IMR-90 (cell line): ENCODE results near the gene RAB40C. TPM values are rescaled to one million over a fixed set of nuclear protein-coding genes. Genes with fewer than 3 reads are reported as not detected.

Experiments used
- ATAC-seq: fragments of 200-7000 bp; cut with Tn5 transposase; 2 replicates; pipeline ENCODE4 v1.9.1; 2020; ENCODE audit warnings: low read depth, mild to moderate bottlenecking, moderate library complexity
- BruUV-seq: library from RNA; stranded (reverse); fragments of 400-500 nt; replicated peaks from 2 replicates; lab custom pipeline; 2021; lab: Mats Ljungman, UMichigan
- CTCF ChIA-PET: fragments of 300-600 bp; formaldehyde crosslinking; extraction: SDS; loops from one replicate; lab custom pipeline; 2021; ENCODE audit warnings: antibody characterized with exemption; lab: Yijun Ruan, JAX
- POLR2A ChIA-PET: fragments of 300-600 bp; sonication (Branson Sonifier 250); formaldehyde crosslinking; loops from one replicate; lab custom pipeline; 2022; ENCODE audit warnings: antibody characterized with exemption; ENCODE audit not compliant: unreplicated experiment; lab: Charles Lee
- DNase-seq: peaks from one replicate; pipeline ENCODE4 v3.0.0; 2013
- H2AFZ ChIP-seq: replicated peaks from 2 replicates; pipeline ENCODE3; 2013; ENCODE audit warnings: low read length, mild to moderate bottlenecking; ENCODE audit not compliant: poor library complexity
- H2AK5ac ChIP-seq: 2 replicates; pipeline ENCODE4 v1.6.1; 2013; ENCODE audit warnings: low read depth, low read length, inconsistent platforms
- H2AK9ac ChIP-seq: replicated peaks from 2 replicates; pipeline ENCODE3; 2013; ENCODE audit warnings: mild to moderate bottlenecking, low read depth, low read length, moderate library complexity; ENCODE audit not compliant: poor library complexity
- H2BK120ac ChIP-seq: 2 replicates; pipeline ENCODE4 v1.6.1; 2013; ENCODE audit warnings: low read depth, low read length, inconsistent platforms
- H2BK15ac ChIP-seq: 3 replicates; pipeline ENCODE4 v1.6.1; 2013; ENCODE audit warnings: low read depth, low read length, inconsistent platforms
- H2BK20ac ChIP-seq: 2 replicates; pipeline ENCODE4 v1.6.1; 2013; ENCODE audit warnings: low read depth, mild to moderate bottlenecking, inconsistent platforms, low read length, moderate library complexity
- H2BK5ac ChIP-seq: 2 replicates; pipeline ENCODE4 v1.6.1; 2013; ENCODE audit warnings: mild to moderate bottlenecking, low read depth, low read length, inconsistent platforms; ENCODE audit not compliant: poor library complexity, severe bottlenecking
- H3K14ac ChIP-seq: replicated peaks from 2 replicates; pipeline ENCODE4 v1.6.1; 2013; ENCODE audit warnings: low read depth, low read length, inconsistent platforms
- H3K18ac ChIP-seq: 2 replicates; pipeline ENCODE4 v1.6.1; 2013; ENCODE audit warnings: low read depth, low read length, control low read depth
- H3K23ac ChIP-seq: 2 replicates; pipeline ENCODE4 v1.6.1; 2013; ENCODE audit warnings: low read depth, low read length, inconsistent platforms
- H3K27ac ChIP-seq: 2 replicates; pipeline ENCODE4 v1.5.1; 2013; ENCODE audit warnings: mild to moderate bottlenecking, control low read depth, low read length; ENCODE audit not compliant: insufficient read depth
- H3K27me3 ChIP-seq: 2 replicates; pipeline ENCODE4 v1.6.1; 2013; ENCODE audit warnings: low read length; ENCODE audit not compliant: control insufficient read depth, insufficient read depth
- H3K36me3 ChIP-seq: 2 replicates; pipeline ENCODE4 v1.6.1; 2013; ENCODE audit warnings: low read length, mixed read lengths; ENCODE audit not compliant: control insufficient read depth, insufficient read depth
- H3K4ac ChIP-seq: 2 replicates; pipeline ENCODE4 v1.6.1; 2013; ENCODE audit warnings: low read depth, low read length, inconsistent platforms
- H3K4me1 ChIP-seq: 2 replicates; pipeline ENCODE4 v1.6.1; 2013; ENCODE audit warnings: low read length, mixed read lengths; ENCODE audit not compliant: control insufficient read depth, insufficient read depth
- H3K4me2 ChIP-seq: 2 replicates; pipeline ENCODE4 v1.6.1; 2013; ENCODE audit warnings: low read depth, mild to moderate bottlenecking, control low read depth, low read length, moderate library complexity
- H3K4me3 ChIP-seq: 2 replicates; pipeline ENCODE4 v1.5.1; 2013; ENCODE audit warnings: low read depth, mild to moderate bottlenecking, control low read depth, low read length, moderate library complexity; ENCODE audit not compliant: insufficient read depth
- H3K56ac ChIP-seq: 2 replicates; pipeline ENCODE4 v1.6.1; 2013; ENCODE audit warnings: low read length, inconsistent platforms; ENCODE audit not compliant: insufficient read depth; ENCODE audit errors: extremely low read depth
- H3K79me1 ChIP-seq, 2 experiments: 2 replicates each; pipeline ENCODE4 v1.6.1; 2013; ENCODE audit warnings: low read length in 2 of 2, inconsistent platforms in 1 of 2, low read depth in 1 of 2
- H3K9ac ChIP-seq: 2 replicates; pipeline ENCODE4 v1.6.1; 2013; ENCODE audit warnings: low read depth, low read length, control low read depth
- H3K9me1 ChIP-seq: 2 replicates; pipeline ENCODE4 v1.6.1; 2013; ENCODE audit warnings: low read length, inconsistent platforms; ENCODE audit not compliant: insufficient read depth
- H3K9me3 ChIP-seq: 2 replicates; pipeline ENCODE4 v1.6.1; 2013; ENCODE audit warnings: low read length; ENCODE audit not compliant: control insufficient read depth, insufficient read depth
- H4K20me1 ChIP-seq: 2 replicates; pipeline ENCODE4 v1.6.1; 2013; ENCODE audit warnings: low read length, inconsistent platforms; ENCODE audit not compliant: insufficient read depth
- H4K5ac ChIP-seq: 2 replicates; pipeline ENCODE4 v1.6.1; 2013; ENCODE audit warnings: mild to moderate bottlenecking, low read depth, low read length, control low read depth
- H4K8ac ChIP-seq, 2 experiments: 2 replicates each; pipeline ENCODE4 v1.6.1; 2013; ENCODE audit warnings: low read depth in 2 of 2, low read length in 2 of 2, control low read depth in 1 of 2, inconsistent platforms in 1 of 2
- H4K91ac ChIP-seq: 2 replicates; pipeline ENCODE4 v1.6.1; 2013; ENCODE audit warnings: low read depth, low read length, inconsistent platforms; ENCODE audit not compliant: insufficient read depth
- BHLHE40 ChIP-seq: fragments of 150-350 bp; IDR thresholded peaks from 2 replicates; pipeline ENCODE4 v1.6.1; 2016; ENCODE audit warnings: mild to moderate bottlenecking, low read depth, low read length
- CEBPB ChIP-seq: IDR thresholded peaks from 2 replicates; pipeline ENCODE4 v1.6.1; 2012; ENCODE audit warnings: low read depth, low read length, improper control_type of control experiment
- CHD1 ChIP-seq: IDR thresholded peaks from 2 replicates; pipeline ENCODE4 v1.6.1; 2012; ENCODE audit warnings: low read depth, low read length, improper control_type of control experiment
- FOS ChIP-seq: fragments of 150-350 bp; IDR thresholded peaks from 2 replicates; pipeline ENCODE4 v1.6.1; 2016; ENCODE audit warnings: low read depth, low read length
- MAFK ChIP-seq: IDR thresholded peaks from 2 replicates; pipeline ENCODE4 v1.6.1; 2012; ENCODE audit warnings: low read depth, low read length, improper control_type of control experiment
- MAZ ChIP-seq: IDR thresholded peaks from 2 replicates; pipeline ENCODE4 v1.6.1; 2012; ENCODE audit warnings: low read depth, mild to moderate bottlenecking, low read length, improper control_type of control experiment, moderate library complexity, borderline replicate concordance
- MXI1 ChIP-seq: IDR thresholded peaks from 2 replicates; pipeline ENCODE4 v1.6.1; 2012; ENCODE audit warnings: low read depth, mild to moderate bottlenecking, low read length, moderate library complexity, borderline replicate concordance
- NFE2L2 ChIP-seq: fragments of 150-350 bp; IDR thresholded peaks from 2 replicates; pipeline ENCODE4 v1.6.1; 2016; ENCODE audit warnings: low read depth, mild to moderate bottlenecking, low read length
- POLR2A ChIP-seq: IDR thresholded peaks from 2 replicates; pipeline ENCODE4 v1.6.1; 2012; ENCODE audit warnings: mild to moderate bottlenecking, low read depth, low read length
- RAD21 ChIP-seq: IDR thresholded peaks from 2 replicates; pipeline ENCODE4 v1.6.1; 2012; ENCODE audit warnings: low read length, improper control_type of control experiment
- RCOR1 ChIP-seq: IDR thresholded peaks from 2 replicates; pipeline ENCODE4 v1.6.1; 2012; ENCODE audit warnings: mild to moderate bottlenecking, low read length, improper control_type of control experiment; ENCODE audit not compliant: insufficient replicate concordance
- RFX5 ChIP-seq: IDR thresholded peaks from 2 replicates; pipeline ENCODE4 v1.8.0; 2012; ENCODE audit warnings: low read depth, mild to moderate bottlenecking, low read length, moderate library complexity
- SMC3 ChIP-seq: fragments of 150-350 bp; IDR thresholded peaks from 2 replicates; pipeline ENCODE4 v1.6.1; 2016; ENCODE audit warnings: low read depth, mild to moderate bottlenecking, antibody characterized with exemption, low read length, moderate library complexity
- WGBS, 2 experiments: methylation state at CpG; one replicate each; pipeline versions ENCODE4 v1.1.5 to v1.1.7; 2013; ENCODE audit warnings: missing lambda C conversion rate in 2 of 2; ENCODE audit not compliant: insufficient read length in 1 of 2; ENCODE audit errors: extremely low coverage in 2 of 2; 5-methylcytosine and 5-hydroxymethylcytosine counted together
- dilution Hi-C: fragments of 300-500 bp; cut with HindIII; formaldehyde crosslinking; loops from one replicate; pipeline ENCODE4 v1.14.3; 2018; ENCODE audit warnings: low sequenced_read_pairs; ENCODE audit not compliant: unreplicated experiment
- in situ Hi-C: fragments of 300-500 bp; cut with MboI; formaldehyde crosslinking; loops from 3 replicates; pipeline ENCODE4 v1.14.3; 2019; ENCODE audit warnings: low sequenced_read_pairs, inconsistent platforms, mixed read lengths
- intact Hi-C: fragments of 100-400 bp; cut with micrococcal nuclease; formaldehyde crosslinking; loops from 2 replicates; pipeline ENCODE4 v1.10.0; 2022
- polyA plus RNA-seq, 3 experiments: library from polyadenylated mRNA; depleted of rRNA; stranded (reverse); fragments of >200 nt; gene quantifications; 2 replicates each; pipeline ENCODE4 v1.2.3, GENCODE V29; 2012; ENCODE audit warnings: low replicate concordance in 1 of 3
- total RNA-seq: library from RNA; depleted of rRNA; stranded (reverse); fragments of >200 nt; gene quantifications from 2 replicates; pipeline ENCODE4 v1.2.3, GENCODE V29; 2012
- TF ChIP-seq, protein P1 (sequence below): fragments of 150-350 bp; IDR thresholded peaks from 2 replicates; pipeline ENCODE4 v1.6.1; 2017; ENCODE audit warnings: mild to moderate bottlenecking, antibody characterized with exemption, low read length, low read depth
- TF ChIP-seq, protein P2 (sequence below): conservative IDR thresholded peaks from 2 replicates; pipeline ENCODE4 v1.5.1; 2012; ENCODE audit warnings: mild to moderate bottlenecking, low read depth, low read length, improper control_type of control experiment

Gene RAB40C
- total and polyA plus RNA-seq, 2 of the 4 experiments (the other 2 are of a cell fraction) = 6.8 to 13.7 TPM

DNA sequence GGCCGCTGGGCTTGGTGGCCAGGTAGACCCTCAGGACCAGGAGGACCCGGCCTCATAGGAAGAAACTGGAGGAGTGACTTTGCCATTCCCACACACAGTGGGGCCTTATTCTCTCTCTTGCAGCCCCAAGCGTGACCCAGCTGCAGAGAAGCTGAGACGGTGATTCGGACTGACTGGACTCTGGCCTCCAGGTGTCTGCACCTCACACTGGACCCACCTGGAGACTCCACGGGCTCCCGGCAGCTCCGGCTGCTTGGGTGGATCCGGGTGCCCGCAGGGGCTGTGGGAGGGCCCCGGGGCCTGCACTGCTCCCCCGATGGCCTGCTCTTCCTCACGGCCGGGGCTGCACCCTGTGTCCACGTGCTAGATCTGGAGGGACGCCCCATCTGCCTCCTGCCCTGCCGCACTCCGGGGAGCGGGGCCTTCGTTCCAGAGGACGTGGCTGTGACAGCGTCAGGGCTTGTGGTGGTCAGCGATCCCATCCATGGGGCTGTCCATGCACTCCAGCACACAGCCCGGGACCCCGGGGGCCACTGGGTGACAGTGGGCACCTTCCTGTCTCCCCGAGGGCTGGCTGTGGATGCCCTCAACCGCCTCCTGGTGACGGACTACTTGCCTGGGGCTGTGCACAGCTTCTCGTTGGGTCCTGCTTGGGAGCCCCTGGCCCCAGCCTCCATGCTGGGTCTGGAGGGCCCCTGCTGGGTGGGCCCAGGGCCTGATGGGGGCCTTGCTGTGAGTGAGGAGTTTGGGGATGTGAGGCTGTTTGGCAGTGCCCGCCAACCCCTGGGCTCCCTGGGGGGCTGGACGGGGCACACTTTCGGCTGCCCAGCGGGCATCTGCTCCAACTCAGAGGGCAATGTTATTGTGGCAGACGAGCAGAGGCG, 22.3 kb upstream of the RAB40C start:
- ATAC-seq = no peak
- no peak overlapping the region for H3K56ac ChIP-seq
- no peaks in the 10 kb centered on the region for H3K9me3 ChIP-seq
- no peaks in the 10 kb centered on the region for H3K36me3 ChIP-seq
- peak overlapping the region; percentile 74 to 94; a peak in 3 of 4 replicates for H4K8ac ChIP-seq
- peak overlapping the region; percentile 39 for H2AK9ac ChIP-seq
- no peak overlapping the region; the same call in 1 of the 2 replicates for H4K91ac ChIP-seq
- dilution Hi-C loops (no loop called here), in situ Hi-C loops (no loop called here), intact Hi-C loops (no loop called here)
- no peak overlapping the region for H3K23ac ChIP-seq
- BruUV-seq = no TSS peak
- peak overlapping the region; percentile 33; the same call in 1 of the 2 replicates for H2AK5ac ChIP-seq
- H4K5ac ChIP-seq = peak overlapping the region; percentile 67
- no peak overlapping the region for H2BK5ac ChIP-seq
- peaks cover 3 to 26% of the 10 kb centered on the region in 2 experiments; a peak in 2 of 4 replicates for H3K79me1 ChIP-seq
- peak overlapping the region; percentile 3 for H2AFZ ChIP-seq
- 0 out of 2 replicates have a peak overlapping the region, but pooled peaks have one; percentile 34 for H3K9ac ChIP-seq
- H3K27ac ChIP-seq = no peak overlapping the region
- H2BK120ac ChIP-seq = no peak overlapping the region
- peaks cover 23% of the 10 kb centered on the region for H3K4me1 ChIP-seq
- H2BK20ac ChIP-seq = no peak overlapping the region
- peaks cover 8% of the 10 kb centered on the region; the same call in 1 of the 2 replicates for H4K20me1 ChIP-seq
- H3K4me3 ChIP-seq = no peak overlapping the region
- no peak overlapping the region; the same call in 1 of the 2 replicates for H3K4me2 ChIP-seq
- no peak for DNase-seq
- CTCF ChIA-PET = no interaction called here
- peaks cover 2% of the 10 kb centered on the region; the same call in 1 of the 2 replicates for H3K27me3 ChIP-seq
- H3K4ac ChIP-seq = no peak overlapping the region
- peaks cover 4% of the 10 kb centered on the region; the same call in 1 of the 2 replicates for H3K9me1 ChIP-seq
- H3K18ac ChIP-seq = no peak overlapping the region
- POLR2A ChIA-PET = no interaction called here
- H2BK15ac ChIP-seq = no peak overlapping the region
- TF ChIP-seq MAZ (no peak), SMC3 (no peak), MAFK (no peak), POLR2A (no peak), MXI1 (no peak), BHLHE40 (no peak), NFE2L2 (no peak), RAD21 (no peak), RCOR1 (no peak), FOS (no peak), CEBPB (no peak), RFX5 (no peak), CHD1 (no peak)
- TF ChIP-seq, protein P1, sequence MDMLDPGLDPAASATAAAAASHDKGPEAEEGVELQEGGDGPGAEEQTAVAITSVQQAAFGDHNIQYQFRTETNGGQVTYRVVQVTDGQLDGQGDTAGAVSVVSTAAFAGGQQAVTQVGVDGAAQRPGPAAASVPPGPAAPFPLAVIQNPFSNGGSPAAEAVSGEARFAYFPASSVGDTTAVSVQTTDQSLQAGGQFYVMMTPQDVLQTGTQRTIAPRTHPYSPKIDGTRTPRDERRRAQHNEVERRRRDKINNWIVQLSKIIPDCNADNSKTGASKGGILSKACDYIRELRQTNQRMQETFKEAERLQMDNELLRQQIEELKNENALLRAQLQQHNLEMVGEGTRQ = no peak
- TF ChIP-seq, protein P2, sequence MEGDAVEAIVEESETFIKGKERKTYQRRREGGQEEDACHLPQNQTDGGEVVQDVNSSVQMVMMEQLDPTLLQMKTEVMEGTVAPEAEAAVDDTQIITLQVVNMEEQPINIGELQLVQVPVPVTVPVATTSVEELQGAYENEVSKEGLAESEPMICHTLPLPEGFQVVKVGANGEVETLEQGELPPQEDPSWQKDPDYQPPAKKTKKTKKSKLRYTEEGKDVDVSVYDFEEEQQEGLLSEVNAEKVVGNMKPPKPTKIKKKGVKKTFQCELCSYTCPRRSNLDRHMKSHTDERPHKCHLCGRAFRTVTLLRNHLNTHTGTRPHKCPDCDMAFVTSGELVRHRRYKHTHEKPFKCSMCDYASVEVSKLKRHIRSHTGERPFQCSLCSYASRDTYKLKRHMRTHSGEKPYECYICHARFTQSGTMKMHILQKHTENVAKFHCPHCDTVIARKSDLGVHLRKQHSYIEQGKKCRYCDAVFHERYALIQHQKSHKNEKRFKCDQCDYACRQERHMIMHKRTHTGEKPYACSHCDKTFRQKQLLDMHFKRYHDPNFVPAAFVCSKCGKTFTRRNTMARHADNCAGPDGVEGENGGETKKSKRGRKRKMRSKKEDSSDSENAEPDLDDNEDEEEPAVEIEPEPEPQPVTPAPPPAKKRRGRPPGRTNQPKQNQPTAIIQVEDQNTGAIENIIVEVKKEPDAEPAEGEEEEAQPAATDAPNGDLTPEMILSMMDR = no peak
- no peak overlapping the region for H3K14ac ChIP-seq
- 90% methylated on average over 18 of the region's 35 CpGs; no CpG with 5 or more reads in 1 of the 2 experiments for WGBS, 2 experiments
